ENCODE data around the gene ABCC4.

The ABCC4 gene

DNA sequence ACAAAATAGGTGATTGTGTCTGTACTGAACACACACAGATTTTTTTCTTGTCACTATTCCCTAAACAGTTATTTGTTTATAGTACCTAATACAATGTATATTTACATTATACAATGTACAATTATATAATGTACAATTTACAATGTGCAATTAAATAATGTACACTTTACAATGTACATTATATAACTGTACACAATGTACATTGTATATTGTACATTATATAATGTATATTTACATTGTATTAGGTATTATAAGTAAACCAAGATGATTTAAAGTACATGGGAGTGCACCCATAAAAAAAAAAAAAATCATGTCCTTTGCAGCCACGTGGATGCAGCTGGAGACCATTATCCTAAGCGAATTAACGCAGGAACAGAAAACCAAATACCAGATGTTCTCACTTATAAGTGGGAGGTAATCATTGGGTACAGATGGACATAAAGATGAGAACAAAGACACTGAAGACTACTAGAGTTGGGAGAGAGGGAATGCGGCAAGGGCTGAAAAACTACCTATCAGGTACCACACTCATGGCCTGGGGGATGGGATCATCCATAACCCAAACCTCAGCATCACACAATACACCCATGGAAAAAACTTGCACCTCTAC lies 68.1 kb downstream of the ABCC4 start:
- H3K9me3 ChIP-seq (ENCODE audit: control insufficient read depth, low read length), result no peaks in the 10 kb centered on the region
- WGBS, 2 experiments (ENCODE audit: insufficient coverage in 2 of 2), result no CpG with 5 or more reads among the region's 4 CpGs
- no peak overlapping the region for H3K27ac ChIP-seq (ENCODE audit: low read depth, low read length, severe bottlenecking)
- no peaks in the 10 kb centered on the region for H3K36me3 ChIP-seq (ENCODE audit: control insufficient read depth, insufficient read depth, low read length)
- no peaks in the 10 kb centered on the region for H3K4me1 ChIP-seq (ENCODE audit: control insufficient read depth, insufficient read depth, low read length, poor library complexity, severe bottlenecking)
- H3K4me3 ChIP-seq (ENCODE audit: extremely low read depth, insufficient read depth, low read length, poor library complexity, severe bottlenecking), result no peak overlapping the region

DNA sequence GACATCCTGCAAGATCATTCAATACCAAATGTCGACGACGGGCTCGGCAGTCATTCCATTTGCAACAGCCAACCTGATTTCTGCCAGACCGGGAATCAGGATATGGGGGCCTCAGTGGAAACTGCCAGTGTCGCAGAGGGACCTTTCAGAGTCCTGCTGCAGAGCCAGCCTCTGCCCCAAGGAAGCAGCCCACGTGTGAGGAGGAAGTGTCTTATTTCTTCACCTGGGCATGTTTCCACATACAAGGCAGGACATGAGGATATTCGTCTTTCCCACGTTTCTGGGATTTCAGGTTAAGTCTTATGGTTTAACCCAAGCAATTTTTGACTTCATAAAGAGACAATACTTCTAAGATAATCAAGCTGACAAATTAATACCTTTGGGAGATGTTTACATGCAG lies 69.9 kb downstream of the ABCC4 start:
- 88 to 90% methylated on average over 6 to 9 of the region's 9 CpGs for WGBS, 2 experiments (ENCODE audit: insufficient coverage in 2 of 2)
- Histone ChIP-seq H3K4me1 (ENCODE audit: control insufficient read depth, insufficient read depth, low read length, poor library complexity, severe bottlenecking) (no peaks in the 10 kb centered on the region), H3K27ac (ENCODE audit: low read depth, low read length, severe bottlenecking) (no peak overlapping the region), H3K4me3 (ENCODE audit: extremely low read depth, insufficient read depth, low read length, poor library complexity, severe bottlenecking) (no peak overlapping the region), H3K9me3 (ENCODE audit: control insufficient read depth, low read length) (no peaks in the 10 kb centered on the region), H3K36me3 (ENCODE audit: control insufficient read depth, insufficient read depth, low read length) (no peaks in the 10 kb centered on the region)

DNA sequence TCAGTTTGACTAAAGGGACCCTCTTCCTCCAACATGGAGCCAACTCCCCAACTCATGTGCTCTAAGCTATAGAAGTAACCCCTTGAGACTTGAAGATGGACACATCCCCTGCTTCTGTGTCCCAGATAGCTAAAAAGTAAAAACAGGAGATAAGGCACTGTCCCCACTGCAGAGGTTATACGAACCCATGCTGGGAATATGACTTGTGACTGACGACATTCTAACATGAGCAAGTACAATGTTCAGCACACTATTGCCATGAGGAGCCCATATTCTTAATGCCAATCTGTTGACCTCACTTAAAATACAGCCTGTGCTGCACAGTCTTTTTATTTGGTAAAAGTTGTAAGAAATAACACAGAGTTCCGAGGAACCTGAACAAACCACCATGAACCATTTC lies 71.4 kb downstream of the ABCC4 start:
- Histone ChIP-seq H3K9me3 (ENCODE audit: control insufficient read depth, low read length) (no peaks in the 10 kb centered on the region), H3K27ac (ENCODE audit: low read depth, low read length, severe bottlenecking) (no peak overlapping the region), H3K36me3 (ENCODE audit: control insufficient read depth, insufficient read depth, low read length) (no peaks in the 10 kb centered on the region), H3K4me3 (ENCODE audit: extremely low read depth, insufficient read depth, low read length, poor library complexity, severe bottlenecking) (no peak overlapping the region), H3K4me1 (ENCODE audit: control insufficient read depth, insufficient read depth, low read length, poor library complexity, severe bottlenecking) (no peaks in the 10 kb centered on the region)
- 93 to 95% methylated on average over 2 of the region's 3 CpGs for WGBS, 2 experiments (ENCODE audit: insufficient coverage in 2 of 2)

DNA sequence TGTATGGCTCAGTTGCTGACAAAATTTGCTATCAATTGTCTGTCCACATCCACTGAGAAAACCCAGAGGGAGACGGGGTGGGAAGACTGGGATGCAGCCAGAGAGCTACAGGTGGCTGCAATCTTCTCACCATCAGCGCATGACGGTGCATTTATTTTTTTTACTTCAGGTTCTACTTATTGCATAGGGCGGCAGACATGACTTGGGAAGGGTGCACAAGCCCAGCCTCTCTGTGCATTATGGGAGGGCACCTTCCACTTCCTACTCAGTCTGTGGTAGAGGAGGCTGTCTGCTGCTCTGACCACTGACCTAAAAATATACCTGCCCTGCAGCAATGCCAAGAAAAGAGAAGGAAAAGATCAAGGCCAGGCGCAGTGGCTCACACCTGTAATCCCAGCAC lies 73.1 kb downstream of the ABCC4 start:
- H3K27ac ChIP-seq (ENCODE audit: low read depth, low read length, severe bottlenecking), result no peak overlapping the region
- H3K4me1 ChIP-seq (ENCODE audit: control insufficient read depth, insufficient read depth, low read length, poor library complexity, severe bottlenecking), result no peaks in the 10 kb centered on the region
- WGBS, 2 experiments (ENCODE audit: insufficient coverage in 2 of 2), result 100% methylated on average over 3 of the region's 5 CpGs
- no peaks in the 10 kb centered on the region for H3K9me3 ChIP-seq (ENCODE audit: control insufficient read depth, low read length)
- no peaks in the 10 kb centered on the region for H3K36me3 ChIP-seq (ENCODE audit: control insufficient read depth, insufficient read depth, low read length)
- H3K4me3 ChIP-seq (ENCODE audit: extremely low read depth, insufficient read depth, low read length, poor library complexity, severe bottlenecking), result no peak overlapping the region

DNA sequence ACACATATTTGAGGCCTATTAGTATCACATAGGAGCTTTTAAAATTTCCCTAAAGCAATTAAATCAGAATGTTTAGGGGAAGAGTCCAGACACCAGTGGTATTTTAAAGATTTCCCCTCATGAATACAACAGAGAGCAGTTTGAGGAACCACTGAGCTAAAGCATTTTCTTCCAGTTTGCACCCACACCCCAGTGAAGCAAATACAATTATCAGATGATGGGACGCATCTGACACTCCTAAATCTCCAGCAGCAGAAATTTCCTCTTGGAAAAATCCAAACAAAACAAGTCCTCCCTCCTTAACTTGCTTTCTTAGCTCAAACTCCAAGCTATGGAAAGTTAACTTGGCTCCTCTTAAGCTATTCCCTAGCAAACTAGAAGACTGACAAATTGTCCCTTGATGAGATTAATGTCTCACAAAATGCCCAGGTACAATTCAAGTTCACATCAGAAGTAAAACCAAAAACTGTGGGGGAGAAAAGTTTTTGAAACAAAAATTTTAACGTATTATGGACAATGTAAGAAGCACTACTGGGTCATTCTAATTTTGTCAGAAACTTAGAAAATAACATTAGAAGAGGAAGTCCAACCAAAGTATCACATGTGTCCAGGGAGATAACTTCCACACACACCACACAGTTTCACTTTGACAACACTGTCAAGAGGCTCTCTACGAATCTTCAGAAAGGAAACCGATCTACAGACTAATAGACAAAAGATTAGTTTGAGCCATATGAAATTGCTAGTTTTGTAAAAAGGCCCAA lies 74.1 kb downstream of the ABCC4 start:
- H3K27ac ChIP-seq (ENCODE audit: low read depth, low read length, severe bottlenecking), result no peak overlapping the region
- H3K4me3 ChIP-seq (ENCODE audit: extremely low read depth, insufficient read depth, low read length, poor library complexity, severe bottlenecking), result no peak overlapping the region
- no peaks in the 10 kb centered on the region for H3K4me1 ChIP-seq (ENCODE audit: control insufficient read depth, insufficient read depth, low read length, poor library complexity, severe bottlenecking)
- H3K36me3 ChIP-seq (ENCODE audit: control insufficient read depth, insufficient read depth, low read length), result no peaks in the 10 kb centered on the region
- no peaks in the 10 kb centered on the region for H3K9me3 ChIP-seq (ENCODE audit: control insufficient read depth, low read length)
- 33 to 50% methylated on average over 1 of the region's 4 CpGs for WGBS, 2 experiments (ENCODE audit: insufficient coverage in 2 of 2)

DNA sequence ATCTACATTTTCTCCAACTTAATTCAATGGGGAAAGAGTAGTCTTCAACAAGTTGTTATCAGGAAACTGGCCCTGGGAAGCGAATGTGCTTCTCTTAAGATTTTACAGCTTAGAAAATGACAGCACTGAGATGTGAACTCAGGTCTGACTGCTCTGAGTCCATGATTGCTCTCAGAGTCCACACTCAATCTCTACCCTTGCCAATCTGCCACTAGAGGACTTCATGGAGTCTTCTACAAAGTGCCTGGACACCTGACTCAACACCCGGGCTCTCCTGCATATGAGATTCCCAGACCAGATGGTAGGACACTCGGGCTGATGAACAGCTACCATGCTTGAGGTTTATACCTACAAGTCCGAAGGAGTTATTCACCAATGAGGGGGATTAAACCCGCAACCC lies 74.8 kb downstream of the ABCC4 start:
- 100% methylated on average over 3 to 4 of the region's 5 CpGs for WGBS, 2 experiments (ENCODE audit: insufficient coverage in 2 of 2)
- H3K4me1 ChIP-seq (ENCODE audit: control insufficient read depth, insufficient read depth, low read length, poor library complexity, severe bottlenecking), result no peaks in the 10 kb centered on the region
- no peaks in the 10 kb centered on the region for H3K9me3 ChIP-seq (ENCODE audit: control insufficient read depth, low read length)
- no peak overlapping the region for H3K27ac ChIP-seq (ENCODE audit: low read depth, low read length, severe bottlenecking)
- no peak overlapping the region for H3K4me3 ChIP-seq (ENCODE audit: extremely low read depth, insufficient read depth, low read length, poor library complexity, severe bottlenecking)
- no peaks in the 10 kb centered on the region for H3K36me3 ChIP-seq (ENCODE audit: control insufficient read depth, insufficient read depth, low read length)

DNA sequence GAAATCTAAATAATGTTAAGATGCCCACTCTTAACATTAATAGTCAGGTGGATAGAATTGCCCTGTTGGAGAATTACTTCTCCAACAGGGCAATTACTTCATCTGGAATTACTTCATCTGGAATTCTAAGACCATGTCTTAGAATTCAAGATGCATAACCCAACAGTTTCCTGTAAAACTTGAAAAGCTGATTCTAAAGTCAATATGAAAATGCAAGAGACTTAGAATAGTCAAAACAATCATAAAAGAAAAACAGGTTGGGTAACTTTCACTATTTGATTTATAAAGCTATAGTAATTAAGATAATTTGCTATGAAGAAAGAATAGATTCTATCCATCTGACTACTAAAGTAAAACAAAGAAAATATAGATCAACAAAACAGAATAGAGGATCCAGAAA lies 75.2 kb downstream of the ABCC4 start:
- no peak overlapping the region for H3K27ac ChIP-seq (ENCODE audit: low read depth, low read length, severe bottlenecking)
- H3K4me1 ChIP-seq (ENCODE audit: control insufficient read depth, insufficient read depth, low read length, poor library complexity, severe bottlenecking), result no peaks in the 10 kb centered on the region
- no peaks in the 10 kb centered on the region for H3K36me3 ChIP-seq (ENCODE audit: control insufficient read depth, insufficient read depth, low read length)
- no peaks in the 10 kb centered on the region for H3K9me3 ChIP-seq (ENCODE audit: control insufficient read depth, low read length)
- no peak overlapping the region for H3K4me3 ChIP-seq (ENCODE audit: extremely low read depth, insufficient read depth, low read length, poor library complexity, severe bottlenecking)

DNA sequence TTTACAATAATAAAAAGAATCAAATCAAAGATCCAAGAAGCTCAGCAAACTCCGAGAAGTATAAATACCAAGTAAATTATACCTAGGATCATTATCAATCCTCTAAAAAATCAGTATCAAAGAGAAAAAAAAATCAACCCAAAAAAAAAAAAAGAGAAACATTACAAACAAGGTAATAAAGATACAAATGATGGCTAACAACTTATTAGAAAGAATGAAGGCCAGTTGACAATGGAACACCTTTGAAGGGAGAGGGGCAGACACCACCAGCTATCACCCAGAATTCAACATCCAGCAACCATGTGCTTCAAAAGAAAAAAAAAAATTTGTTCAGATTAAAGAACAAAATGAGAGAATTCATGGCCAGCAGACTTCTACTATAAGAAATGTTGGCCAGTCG lies 77.2 kb downstream of the ABCC4 start:
- Histone ChIP-seq H3K4me3 (ENCODE audit: extremely low read depth, insufficient read depth, low read length, poor library complexity, severe bottlenecking) (no peak overlapping the region), H3K27ac (ENCODE audit: low read depth, low read length, severe bottlenecking) (no peak overlapping the region), H3K36me3 (ENCODE audit: control insufficient read depth, insufficient read depth, low read length) (peaks cover 3% of the 10 kb centered on the region), H3K4me1 (ENCODE audit: control insufficient read depth, insufficient read depth, low read length, poor library complexity, severe bottlenecking) (no peaks in the 10 kb centered on the region), H3K9me3 (ENCODE audit: control insufficient read depth, low read length) (no peaks in the 10 kb centered on the region)
- WGBS, 2 experiments (ENCODE audit: insufficient coverage in 2 of 2), result 86% methylated on average over 1 of the region's 2 CpGs; no CpG with 5 or more reads in 1 of the 2 experiments

DNA sequence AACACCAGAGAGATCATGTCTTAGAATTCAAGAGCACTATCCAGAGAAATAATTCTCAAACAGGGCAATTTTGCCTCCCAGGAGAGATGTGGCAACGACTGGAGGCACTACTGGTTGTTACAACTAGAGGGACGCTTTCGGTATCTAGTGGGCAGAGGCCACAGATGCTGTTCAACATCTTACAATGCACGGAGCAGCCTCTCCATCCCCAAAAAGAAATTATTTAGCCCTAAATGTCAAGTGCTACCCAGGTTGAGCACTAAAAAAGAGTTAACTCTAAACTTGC lies 78.6 kb downstream of the ABCC4 start:
- Histone ChIP-seq H3K27ac (ENCODE audit: low read depth, low read length, severe bottlenecking) (no peak overlapping the region), H3K4me1 (ENCODE audit: control insufficient read depth, insufficient read depth, low read length, poor library complexity, severe bottlenecking) (no peaks in the 10 kb centered on the region)
- 88 to 95% methylated on average over 3 of the region's 4 CpGs for WGBS, 2 experiments (ENCODE audit: insufficient coverage in 2 of 2)

DNA sequence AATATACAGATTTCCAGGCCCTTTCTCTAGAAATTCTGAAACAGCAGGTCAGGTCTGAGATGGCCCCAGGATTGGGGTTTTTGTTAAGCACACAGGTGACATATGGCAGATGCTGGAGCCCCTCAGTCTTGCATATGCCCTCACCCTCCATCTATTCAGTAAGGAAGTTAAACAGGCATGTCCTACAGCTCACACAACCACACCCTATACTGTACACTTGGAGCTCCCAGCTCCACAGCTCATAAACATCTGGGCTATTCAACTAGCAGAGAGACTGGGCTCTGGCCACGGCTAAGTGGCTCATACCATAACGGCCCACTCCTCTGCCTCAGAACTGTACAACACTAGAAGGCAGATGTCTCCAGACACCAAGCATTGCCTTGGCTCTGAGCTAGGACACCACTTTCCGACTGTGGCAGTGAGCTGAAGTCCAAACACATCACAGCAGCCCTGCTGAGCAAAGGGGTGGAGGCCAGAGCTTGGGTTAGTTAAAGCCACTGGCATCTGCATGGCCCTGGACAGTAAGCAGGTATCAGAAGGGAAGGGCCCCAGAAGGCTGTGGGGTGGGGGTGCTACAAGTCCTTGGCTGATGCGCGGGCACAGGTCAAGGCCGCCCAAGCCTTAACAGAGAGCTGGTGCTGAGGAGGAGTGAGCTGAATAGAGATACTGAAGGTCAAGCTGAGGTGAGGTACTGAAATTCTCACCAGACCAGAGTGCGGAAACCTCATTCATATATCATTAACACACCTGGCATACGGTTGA lies 79.1 kb downstream of the ABCC4 start:
- no peaks in the 10 kb centered on the region for H3K9me3 ChIP-seq (ENCODE audit: control insufficient read depth, low read length)

More for the DNA sequence above, 78.6 kb downstream of the ABCC4 start:
- Histone ChIP-seq H3K36me3 (ENCODE audit: control insufficient read depth, insufficient read depth, low read length) (peaks cover 3% of the 10 kb centered on the region), H3K9me3 (ENCODE audit: control insufficient read depth, low read length) (no peaks in the 10 kb centered on the region), H3K4me3 (ENCODE audit: extremely low read depth, insufficient read depth, low read length, poor library complexity, severe bottlenecking) (no peak overlapping the region)

DNA sequence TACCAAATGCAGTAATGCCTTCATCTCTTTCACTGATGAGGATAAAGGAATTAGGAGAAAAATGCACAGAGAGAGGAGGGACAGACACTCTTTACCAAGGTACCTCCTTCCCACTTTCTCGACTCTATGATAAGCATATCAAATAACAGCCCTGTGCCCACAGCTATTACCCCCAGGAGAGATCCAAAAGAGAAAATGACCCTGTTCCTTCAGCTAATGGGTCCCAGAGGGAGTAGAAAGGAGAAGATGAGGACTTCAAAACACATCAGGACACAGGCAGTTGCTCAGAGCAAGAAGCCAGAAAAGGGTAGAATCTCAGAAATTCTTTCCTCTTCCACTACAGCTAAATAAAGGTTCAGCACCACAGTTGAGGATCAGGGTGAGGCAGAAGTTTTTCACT lies 80.6 kb downstream of the ABCC4 start:
- WGBS, 2 experiments (ENCODE audit: insufficient coverage in 2 of 2), result no CpG with 5 or more reads among the region's 1 CpG
- H3K4me3 ChIP-seq (ENCODE audit: extremely low read depth, insufficient read depth, low read length, poor library complexity, severe bottlenecking), result no peak overlapping the region

More for the DNA sequence above, 79.1 kb downstream of the ABCC4 start:
- Histone ChIP-seq H3K4me1 (ENCODE audit: control insufficient read depth, insufficient read depth, low read length, poor library complexity, severe bottlenecking) (no peaks in the 10 kb centered on the region), H3K27ac (ENCODE audit: low read depth, low read length, severe bottlenecking) (no peak overlapping the region), H3K4me3 (ENCODE audit: extremely low read depth, insufficient read depth, low read length, poor library complexity, severe bottlenecking) (no peak overlapping the region), H3K36me3 (ENCODE audit: control insufficient read depth, insufficient read depth, low read length) (peaks cover 3% of the 10 kb centered on the region)
- WGBS, 2 experiments (ENCODE audit: insufficient coverage in 2 of 2), result 75 to 77% methylated on average over 5 to 7 of the region's 8 CpGs

More for the DNA sequence above, 80.6 kb downstream of the ABCC4 start:
- no peaks in the 10 kb centered on the region for H3K4me1 ChIP-seq (ENCODE audit: control insufficient read depth, insufficient read depth, low read length, poor library complexity, severe bottlenecking)
- H3K9me3 ChIP-seq (ENCODE audit: control insufficient read depth, low read length), result no peaks in the 10 kb centered on the region
- no peak overlapping the region for H3K27ac ChIP-seq (ENCODE audit: low read depth, low read length, severe bottlenecking)
- peaks cover 3% of the 10 kb centered on the region for H3K36me3 ChIP-seq (ENCODE audit: control insufficient read depth, insufficient read depth, low read length)

Data from mesodermal cell (in vitro differentiated cells).